NCI-H524 (cell line): ENCODE data around the gene LRRC63.

Source experiments
- DNase-seq, 2 experiments: peaks; one replicate each; lab custom pipeline; 2025; lab: John Stamatoyannopoulos, UW

LRRC63 gene

DNA sequence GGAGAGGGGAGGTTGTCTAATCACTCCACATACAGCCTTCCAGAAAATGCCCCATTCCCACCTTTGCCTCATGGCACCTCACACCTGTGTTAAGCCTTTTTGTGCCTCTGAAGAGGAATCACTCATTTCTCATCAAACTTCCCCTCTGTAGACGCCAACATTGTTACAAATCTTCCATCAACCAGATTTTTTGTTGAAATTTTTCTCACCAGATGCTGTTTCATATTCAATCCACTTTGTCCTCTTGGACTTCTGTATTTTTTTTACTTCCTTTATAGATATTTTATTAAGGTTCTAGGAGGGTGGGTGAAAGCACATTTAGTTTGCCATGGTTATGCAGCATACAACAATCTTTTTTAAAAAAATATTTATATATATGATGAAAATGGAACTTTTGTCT lies 101.3 kb downstream of the LRRC63 start:
- no peak for DNase-seq

- no peak for DNase-seq
These were observed 101.9 kb downstream of the LRRC63 start for GRCh38 chr13:46313432-46314257.

GRCh38 chr13:46314587-46314986 lies 102.9 kb downstream of the LRRC63 start:
- no peak for DNase-seq

DNA sequence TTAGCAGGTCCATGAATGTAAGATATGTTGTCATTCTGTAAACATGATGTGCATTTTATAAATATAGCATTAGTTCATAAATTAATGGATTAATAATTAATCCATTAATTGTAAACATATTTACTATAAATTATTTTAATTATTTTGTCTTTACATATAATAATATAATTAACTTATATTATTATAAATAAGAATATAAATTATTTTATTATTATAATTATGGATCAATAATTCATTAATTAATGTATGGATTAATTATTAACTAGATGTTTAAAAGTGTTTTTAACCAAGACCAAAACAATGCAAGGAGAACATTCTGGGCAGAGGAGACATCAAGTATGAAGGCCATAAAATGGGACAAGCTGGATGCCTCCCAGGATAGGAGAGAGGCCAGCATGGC lies 103.3 kb downstream of the LRRC63 start:
- DNase-seq: no peak

DNA sequence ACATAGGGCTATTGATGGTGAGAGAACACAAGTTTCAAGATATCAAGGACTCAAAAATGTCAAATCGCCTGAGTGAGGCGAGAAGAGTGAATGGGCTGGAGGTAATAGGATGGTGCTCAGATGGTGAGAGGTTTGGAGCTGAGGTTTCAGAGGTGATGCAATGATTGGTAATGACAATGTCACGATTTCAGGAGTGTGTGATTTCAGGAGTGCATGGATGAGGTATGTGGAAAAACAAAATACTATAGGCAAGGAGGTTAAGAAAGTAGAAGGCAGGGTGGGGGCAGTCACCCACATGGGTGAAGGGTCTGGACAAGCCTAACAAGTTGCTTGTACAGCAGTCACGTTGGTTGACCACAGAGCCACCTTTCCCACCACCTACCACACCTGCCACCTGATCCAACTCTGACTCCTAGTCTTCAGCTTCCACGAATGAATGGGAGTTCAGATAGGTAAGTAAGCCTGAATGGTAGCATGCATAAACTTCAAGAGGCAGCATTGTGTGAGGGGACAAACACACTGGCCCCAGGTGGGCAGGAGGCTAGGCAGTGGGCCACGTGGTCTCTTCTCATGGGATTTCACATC lies 103.9 kb downstream of the LRRC63 start:
- no peak for DNase-seq

- no peak for DNase-seq
These were observed 105.4 kb downstream of the LRRC63 start for GRCh38 chr13:46317120-46317519.

DNA sequence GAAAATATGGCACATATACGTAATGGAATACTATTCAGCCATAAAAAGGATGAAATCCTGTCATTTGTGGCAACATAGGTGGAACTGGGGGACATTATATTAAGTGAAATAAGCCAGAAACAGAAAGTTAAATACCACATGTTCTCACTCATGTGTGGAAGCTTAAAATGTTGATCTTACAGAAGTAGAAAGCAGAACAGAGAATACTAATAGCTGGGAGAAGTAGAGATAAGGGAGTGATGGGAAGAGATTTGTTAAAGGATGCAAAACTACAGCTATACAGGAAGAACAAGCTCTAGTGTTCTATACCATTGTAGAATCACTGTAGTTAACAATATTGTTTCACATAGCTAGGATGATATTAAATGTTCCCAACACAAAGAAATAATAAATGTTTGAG lies 107.3 kb downstream of the LRRC63 start:
- no peak for DNase-seq

- no peak for DNase-seq
These were observed 108.7 kb downstream of the LRRC63 start for GRCh38 chr13:46320406-46320805.

DNA sequence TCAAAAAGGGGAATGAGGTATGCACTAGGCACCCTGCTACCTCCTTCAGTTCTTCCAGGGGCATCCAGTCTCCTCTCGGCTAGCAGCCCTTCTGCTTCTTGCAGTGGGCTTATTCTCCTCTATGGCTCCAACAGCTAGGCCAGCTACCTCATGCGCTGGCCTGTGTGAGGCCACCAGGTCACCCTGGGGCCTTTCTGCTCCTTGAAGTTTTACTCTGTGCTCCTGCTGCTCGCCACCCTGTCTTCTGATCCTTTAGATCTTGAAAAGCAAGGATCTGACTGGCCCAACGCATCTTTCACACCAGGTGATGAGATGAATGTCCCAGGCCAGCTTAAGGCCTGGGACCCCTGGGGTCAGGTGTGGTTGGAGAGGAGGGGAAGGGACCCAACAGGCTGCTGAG lies 109.1 kb downstream of the LRRC63 start:
- DNase-seq: no peak

DNA sequence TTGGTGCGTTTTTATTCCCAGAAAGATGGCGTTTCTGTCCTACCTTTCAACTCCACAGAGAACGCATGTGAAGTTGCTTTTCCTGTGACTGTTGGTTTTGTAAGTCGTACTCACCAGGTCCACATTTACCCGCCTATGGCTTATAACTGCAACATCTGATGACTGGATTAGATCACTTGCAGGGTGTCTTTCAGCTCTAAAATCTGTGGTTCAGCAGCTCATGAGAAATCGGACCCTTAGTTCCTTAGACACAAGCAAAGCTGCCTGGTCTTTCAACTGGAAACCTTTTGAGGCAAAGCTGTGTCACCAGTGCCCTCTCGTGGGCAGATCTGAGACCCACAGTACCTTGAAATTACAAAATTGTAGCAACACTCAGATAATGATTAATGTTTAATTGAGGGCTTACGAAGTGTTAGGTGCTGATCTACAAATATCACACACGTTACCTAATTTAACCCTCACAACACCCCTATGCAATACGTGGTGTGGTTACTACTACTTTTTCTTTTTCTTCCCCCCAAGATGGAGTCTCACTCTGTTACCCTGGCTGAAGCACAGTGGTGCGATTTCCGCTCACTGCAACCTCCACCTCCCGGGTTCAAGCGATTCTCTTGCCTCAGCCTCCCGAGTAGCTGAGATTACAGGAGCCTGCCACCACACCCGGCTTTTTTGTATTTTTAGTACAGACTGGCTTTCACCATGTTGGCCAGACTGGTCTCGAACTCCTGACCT lies 109.9 kb downstream of the LRRC63 start:
- DNase-seq: peak in 1 of 2 experiments; percentile 63

DNA sequence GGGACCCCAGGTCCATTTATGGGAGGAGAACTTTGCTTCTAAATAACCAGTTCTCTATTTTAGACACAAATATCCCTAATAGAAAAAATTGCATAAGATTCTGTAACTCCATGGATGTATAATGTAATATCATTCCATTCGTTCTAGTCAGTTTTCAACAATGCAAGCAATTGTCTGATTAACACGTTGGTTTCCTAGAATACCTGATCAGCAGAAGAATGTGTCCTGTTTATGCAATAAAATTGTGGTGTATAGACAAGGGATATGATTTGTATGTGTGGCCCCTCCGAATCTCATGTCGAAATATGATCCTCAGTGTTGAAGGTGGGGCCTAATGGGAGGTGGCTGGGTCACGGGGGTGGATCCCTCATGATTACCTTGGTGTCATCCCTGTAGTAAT lies 113.2 kb downstream of the LRRC63 start:
- no peak for DNase-seq
